ENCODE data around the gene GLT8D2. TPM values are rescaled to one million over a fixed set of nuclear protein-coding genes. Genes with fewer than 3 reads are reported as not detected.
"Not testable (repeated sequence)": the region's sequence is repeated elsewhere in the genome, so short reads cannot be mapped to it uniquely, and the experiment has no call there.

GLT8D2 gene
- total RNA-seq, 2 experiments from 2014 or later: not detected

DNA sequence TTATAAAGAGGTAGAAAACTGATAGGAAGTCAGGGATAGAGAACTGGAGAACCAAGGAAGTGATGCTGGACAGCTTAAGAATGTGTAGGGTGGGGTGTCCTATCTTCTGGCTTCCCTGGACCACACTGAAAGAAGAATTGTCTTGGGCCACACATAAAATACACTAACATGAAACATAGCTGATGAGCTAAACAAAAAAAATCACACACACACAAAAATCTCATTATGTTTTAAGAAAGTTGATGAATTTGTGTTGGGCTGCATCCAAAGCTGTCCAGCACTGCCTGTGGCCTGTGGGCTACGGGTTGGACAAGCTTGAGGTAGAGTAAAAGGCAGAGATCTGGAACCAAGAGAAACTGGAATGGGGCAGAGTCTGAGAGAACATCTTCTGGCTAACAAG is 7.4 kb downstream of the GLT8D2 start:
- ChIA-PET POLR2A (no interaction called here), CTCF (interaction anchor here (1.1 to 1.5 kb wide), 2 partner anchors 16 to 32 kb away, joined by 3 read pairs; no protein-coding TSS in a partner anchor)
- Histone ChIP-seq H3K9me3 (ENCODE audit: control insufficient read depth in 1 of 2, insufficient read depth in 1 of 2, low read length in 2 of 2) (no peaks in the 10 kb centered on the region), H3K4me1 (ENCODE audit: insufficient read depth, low read length) (peaks cover 3% of the 10 kb centered on the region), H3K27me3 (ENCODE audit: control insufficient read depth in 1 of 2, insufficient read depth in 2 of 2, low read length in 2 of 2) (no peaks in the 10 kb centered on the region), H3K4me3 (ENCODE audit: low read length) (no peak overlapping the region), H3K27ac (ENCODE audit: low read depth in 1 of 2, low read length in 2 of 2) (no peak overlapping the region), H3K36me3 (ENCODE audit: insufficient read depth, low read length) (no peaks in the 10 kb centered on the region)
- H3K4me3 Mint-ChIP-seq: no peak overlapping the region
- H3K9me3 Mint-ChIP-seq: no peaks in the 10 kb centered on the region
- no peak for DNase-seq
- intact Hi-C loops (cut with DNase I, micrococcal nuclease): no loop called here
- no peaks in the 10 kb centered on the region for H3K36me3 Mint-ChIP-seq (ENCODE audit: low read depth)
- H3K27ac Mint-ChIP-seq: no peak overlapping the region
- TF ChIP-seq, protein P1, sequence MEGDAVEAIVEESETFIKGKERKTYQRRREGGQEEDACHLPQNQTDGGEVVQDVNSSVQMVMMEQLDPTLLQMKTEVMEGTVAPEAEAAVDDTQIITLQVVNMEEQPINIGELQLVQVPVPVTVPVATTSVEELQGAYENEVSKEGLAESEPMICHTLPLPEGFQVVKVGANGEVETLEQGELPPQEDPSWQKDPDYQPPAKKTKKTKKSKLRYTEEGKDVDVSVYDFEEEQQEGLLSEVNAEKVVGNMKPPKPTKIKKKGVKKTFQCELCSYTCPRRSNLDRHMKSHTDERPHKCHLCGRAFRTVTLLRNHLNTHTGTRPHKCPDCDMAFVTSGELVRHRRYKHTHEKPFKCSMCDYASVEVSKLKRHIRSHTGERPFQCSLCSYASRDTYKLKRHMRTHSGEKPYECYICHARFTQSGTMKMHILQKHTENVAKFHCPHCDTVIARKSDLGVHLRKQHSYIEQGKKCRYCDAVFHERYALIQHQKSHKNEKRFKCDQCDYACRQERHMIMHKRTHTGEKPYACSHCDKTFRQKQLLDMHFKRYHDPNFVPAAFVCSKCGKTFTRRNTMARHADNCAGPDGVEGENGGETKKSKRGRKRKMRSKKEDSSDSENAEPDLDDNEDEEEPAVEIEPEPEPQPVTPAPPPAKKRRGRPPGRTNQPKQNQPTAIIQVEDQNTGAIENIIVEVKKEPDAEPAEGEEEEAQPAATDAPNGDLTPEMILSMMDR (IDR thresholded peaks at IDR 0.05): no peak
- ATAC-seq (ENCODE audit: poor library complexity): no peak
- H3K27me3 Mint-ChIP-seq: peaks cover 8% of the 10 kb centered on the region
- H3K4me1 Mint-ChIP-seq (ENCODE audit: low read depth): no peaks in the 10 kb centered on the region

DNA sequence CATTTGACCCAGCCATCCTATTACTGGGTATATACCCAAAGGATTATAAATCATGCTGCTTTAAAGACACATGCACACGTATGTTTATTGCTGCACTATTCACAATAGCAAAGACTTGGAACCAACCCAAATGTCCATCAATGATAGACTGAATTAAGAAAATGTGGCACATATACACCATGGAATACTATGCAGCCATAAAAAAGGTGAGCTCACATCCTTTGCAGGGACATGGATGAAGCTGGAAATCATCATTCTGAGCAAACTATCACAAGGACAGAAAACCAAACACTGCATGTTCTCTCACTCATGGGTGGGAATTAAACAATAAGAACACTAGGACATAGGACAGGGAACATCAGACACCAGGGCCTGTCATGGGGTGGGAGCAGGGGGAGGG is 10.2 kb downstream of the GLT8D2 start:
- H3K36me3 ChIP-seq (ENCODE audit: insufficient read depth, low read length); intact Hi-C loops (cut with DNase I, micrococcal nuclease); H3K27ac ChIP-seq (ENCODE audit: low read depth in 1 of 2, low read length in 2 of 2); H3K27me3 Mint-ChIP-seq; CTCF ChIA-PET; H3K27me3 ChIP-seq (ENCODE audit: control insufficient read depth in 1 of 2, insufficient read depth in 2 of 2, low read length in 2 of 2); H3K4me3 Mint-ChIP-seq; H3K4me1 Mint-ChIP-seq (ENCODE audit: low read depth); H3K9me3 Mint-ChIP-seq; ATAC-seq (ENCODE audit: poor library complexity); H3K4me1 ChIP-seq (ENCODE audit: insufficient read depth, low read length); DNase-seq; H3K9me3 ChIP-seq (ENCODE audit: control insufficient read depth in 1 of 2, insufficient read depth in 1 of 2, low read length in 2 of 2); POLR2A ChIA-PET; H3K27ac Mint-ChIP-seq; H3K36me3 Mint-ChIP-seq (ENCODE audit: low read depth); H3K4me3 ChIP-seq (ENCODE audit: low read length): not testable (repeated sequence)

DNA sequence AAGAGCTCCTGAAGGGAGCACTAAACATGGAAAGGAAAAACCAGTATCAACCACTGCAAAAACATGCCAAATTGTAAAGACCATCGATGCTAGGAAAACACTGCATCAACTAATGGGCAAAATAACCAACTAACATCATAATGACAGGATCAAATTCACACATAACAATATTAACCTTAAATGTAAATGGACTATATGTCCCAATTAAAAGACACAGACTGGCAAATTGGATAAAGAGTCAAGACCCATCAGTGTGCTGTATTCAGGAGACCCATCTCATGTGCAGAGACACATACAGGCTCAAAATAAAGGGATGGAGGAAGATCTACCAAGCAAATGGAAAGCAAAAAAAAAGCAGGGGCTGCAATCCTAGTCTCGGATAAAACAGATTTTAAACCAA is 13.8 kb downstream of the GLT8D2 start:
- not testable (repeated sequence) for ATAC-seq (ENCODE audit: poor library complexity); H3K27ac Mint-ChIP-seq

DNA sequence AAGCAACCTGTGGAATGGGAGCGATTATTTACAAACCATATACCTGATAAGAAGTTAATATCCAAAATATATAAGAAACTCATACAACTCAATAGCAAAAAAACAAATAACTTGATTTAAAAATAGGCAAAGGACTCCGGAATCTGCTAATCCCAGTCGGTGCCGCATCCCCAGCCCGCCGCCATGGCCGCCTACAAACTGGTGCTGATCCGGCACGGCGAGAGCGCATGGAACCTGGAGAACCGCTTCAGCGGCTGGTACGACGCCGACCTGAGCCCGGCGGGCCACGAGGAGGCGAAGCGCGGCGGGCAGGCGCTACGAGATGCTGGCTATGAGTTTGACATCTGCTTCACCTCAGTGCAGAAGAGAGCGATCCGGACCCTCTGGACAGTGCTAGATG is 19.4 kb downstream of the GLT8D2 start:
- POLR2A ChIA-PET; H3K4me1 ChIP-seq (ENCODE audit: insufficient read depth, low read length); H3K9me3 Mint-ChIP-seq; H3K4me1 Mint-ChIP-seq (ENCODE audit: low read depth); H3K27ac ChIP-seq (ENCODE audit: low read depth in 1 of 2, low read length in 2 of 2); CTCF ChIA-PET; H3K27me3 ChIP-seq (ENCODE audit: control insufficient read depth in 1 of 2, insufficient read depth in 2 of 2, low read length in 2 of 2); H3K4me3 Mint-ChIP-seq; H3K9me3 ChIP-seq (ENCODE audit: control insufficient read depth in 1 of 2, insufficient read depth in 1 of 2, low read length in 2 of 2); DNase-seq; H3K36me3 Mint-ChIP-seq (ENCODE audit: low read depth); H3K4me3 ChIP-seq (ENCODE audit: low read length); H3K27ac Mint-ChIP-seq; H3K36me3 ChIP-seq (ENCODE audit: insufficient read depth, low read length): not testable (repeated sequence)
- intact Hi-C loops (cut with DNase I, micrococcal nuclease): loop anchor here in 1 of 2 experiments (5.0 kb wide), 1 partner anchor 38 kb away; no protein-coding TSS in a partner anchor
- ATAC-seq (ENCODE audit: poor library complexity): peak; percentile 73
- H3K27me3 Mint-ChIP-seq: peaks cover 20% of the 10 kb centered on the region

More for the DNA sequence above, 13.8 kb downstream of the GLT8D2 start:
- H3K27me3 Mint-ChIP-seq; H3K4me3 ChIP-seq (ENCODE audit: low read length); POLR2A ChIA-PET; H3K9me3 Mint-ChIP-seq; H3K27ac ChIP-seq (ENCODE audit: low read depth in 1 of 2, low read length in 2 of 2); H3K4me1 Mint-ChIP-seq (ENCODE audit: low read depth); CTCF ChIA-PET; H3K27me3 ChIP-seq (ENCODE audit: control insufficient read depth in 1 of 2, insufficient read depth in 2 of 2, low read length in 2 of 2); H3K4me1 ChIP-seq (ENCODE audit: insufficient read depth, low read length); H3K36me3 Mint-ChIP-seq (ENCODE audit: low read depth); H3K4me3 Mint-ChIP-seq; H3K36me3 ChIP-seq (ENCODE audit: insufficient read depth, low read length); DNase-seq; H3K9me3 ChIP-seq (ENCODE audit: control insufficient read depth in 1 of 2, insufficient read depth in 1 of 2, low read length in 2 of 2); intact Hi-C loops (cut with DNase I, micrococcal nuclease): not testable (repeated sequence)

All from CD4-positive, alpha-beta T cell (primary cell).